GM10266 (cell line): ENCODE measurements around the gene CDC42EP5.
"Not testable (repeated sequence)": the region's sequence is repeated elsewhere in the genome, so short reads cannot be mapped to it uniquely, and the experiment has no call there.

ENCODE experiments used
- DNase-seq: peaks from one replicate; pipeline ENCODE4 v3.0.0; 2012; ENCODE audit errors: extremely low spot score
- CTCF ChIP-seq: IDR thresholded peaks from 2 replicates; pipeline ENCODE4 v1.5.1; 2012; ENCODE audit warnings: mild to moderate bottlenecking, low read depth; ENCODE audit not compliant: control insufficient read depth, insufficient read depth; ENCODE audit errors: missing control alignments

CDC42EP5 gene

GRCh38 chr19:54452626-54453025 is 20.5 kb downstream of the CDC42EP5 start:
- no peak for TF ChIP-seq CTCF
- DNase-seq = no peak

GRCh38 chr19:54451997-54452396 is 21.1 kb downstream of the CDC42EP5 start:
- TF ChIP-seq CTCF = no peak
- DNase-seq = no peak

DNA sequence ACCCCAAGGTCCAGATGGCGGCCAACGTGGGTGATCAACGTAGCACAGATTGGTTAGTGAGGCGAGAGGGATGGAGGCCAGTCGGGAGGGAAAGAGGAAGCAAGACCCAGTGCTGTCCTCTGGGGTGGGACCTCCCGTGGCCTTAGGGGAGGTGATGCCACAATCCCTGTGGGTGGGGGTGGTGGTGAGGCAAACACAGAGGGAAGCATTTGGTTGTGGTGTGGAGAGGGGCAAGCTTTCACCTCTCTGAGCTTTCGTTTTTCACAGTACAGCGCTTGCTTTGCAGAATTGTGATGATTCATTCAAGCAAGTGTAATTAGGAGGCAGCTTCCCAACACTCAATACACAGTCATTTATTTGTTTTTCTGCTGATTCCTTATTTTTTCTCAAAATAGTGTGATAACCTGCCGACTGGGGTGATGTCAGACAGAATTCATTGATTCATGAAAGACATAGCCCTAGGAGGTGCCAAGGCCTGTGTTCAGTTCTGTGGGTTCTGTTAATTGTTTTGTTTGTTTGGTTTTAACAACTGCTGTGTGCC is 21.7 kb downstream of the CDC42EP5 start:
- DNase-seq = no peak
- TF ChIP-seq CTCF = no peak

GRCh38 chr19:54449701-54450069 is 23.4 kb downstream of the CDC42EP5 start:
- no peak for TF ChIP-seq CTCF
- no peak for DNase-seq

- DNase-seq = peak; percentile 97
- TF ChIP-seq CTCF = no peak
Measured at GRCh38 chr19:54448774-54449700, 24.1 kb downstream of the CDC42EP5 start, which contains the start of gene LENG8. LENG8 (plus strand) TSS chr19:54449199; CDS start chr19:54451345, 2,146 bp downstream.

DNA sequence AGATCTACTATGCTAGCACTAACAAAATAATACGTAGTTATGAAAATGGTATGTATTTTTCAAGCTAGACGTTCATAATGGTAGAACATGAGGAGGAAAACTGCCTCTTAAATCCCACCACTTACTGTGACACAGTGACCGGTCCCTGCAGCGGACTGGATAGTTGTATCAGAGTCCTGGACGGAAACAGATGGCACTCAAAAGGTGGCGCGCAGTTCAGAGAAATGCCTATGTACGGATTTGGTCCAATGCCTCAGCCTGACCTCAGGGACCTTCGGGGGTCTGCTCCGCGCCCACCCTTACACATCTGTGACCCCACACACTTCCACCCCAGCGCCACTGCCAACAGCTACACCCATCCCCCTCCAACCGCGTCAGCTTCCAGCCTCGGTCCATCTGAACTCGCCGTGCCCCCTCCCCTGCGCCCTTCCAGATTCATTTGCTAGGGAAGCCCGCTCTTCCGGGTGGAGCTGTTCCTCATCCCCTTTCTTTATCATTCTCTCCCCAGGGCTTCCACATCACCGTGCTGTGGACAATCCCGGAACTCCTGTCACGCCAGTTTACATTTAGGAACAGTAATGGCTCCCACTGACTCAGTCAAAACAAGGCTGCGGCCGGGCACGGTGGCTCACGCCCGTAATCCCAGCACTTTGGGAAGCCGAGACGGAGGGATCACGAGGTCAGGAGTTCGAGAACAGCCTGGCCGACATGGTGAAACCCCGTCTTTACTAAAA is 24.9 kb downstream of the CDC42EP5 start:
- no peak for DNase-seq
- TF ChIP-seq CTCF = no peak

DNA sequence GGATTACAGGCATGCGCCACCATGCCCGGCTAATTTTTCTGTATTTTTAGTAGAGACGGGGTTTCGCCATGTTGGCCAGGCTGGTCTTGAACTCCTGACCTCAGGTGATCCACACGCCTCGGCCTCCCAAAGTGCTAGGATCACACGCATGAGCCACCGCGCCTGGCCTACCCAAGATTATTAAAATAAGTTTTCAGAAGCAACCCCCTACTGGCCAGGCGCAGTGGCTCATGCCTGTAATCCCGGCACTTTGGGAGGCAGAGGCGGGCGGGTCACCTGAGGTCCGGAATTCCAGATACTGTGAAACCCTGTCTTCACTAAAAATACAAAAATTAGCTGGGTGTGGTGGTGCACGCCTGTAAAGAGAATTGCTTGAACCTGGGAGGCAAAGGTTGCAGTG is 26.7 kb downstream of the CDC42EP5 start:
- DNase-seq = not testable (repeated sequence)
